ENCODE results near the gene AGMO. TPM values are rescaled to one million over a fixed set of nuclear protein-coding genes. Genes with fewer than 3 reads are reported as not detected.

AGMO gene
- total RNA-seq, 1 experiment from 2014 or later, result 0.77 TPM

DNA sequence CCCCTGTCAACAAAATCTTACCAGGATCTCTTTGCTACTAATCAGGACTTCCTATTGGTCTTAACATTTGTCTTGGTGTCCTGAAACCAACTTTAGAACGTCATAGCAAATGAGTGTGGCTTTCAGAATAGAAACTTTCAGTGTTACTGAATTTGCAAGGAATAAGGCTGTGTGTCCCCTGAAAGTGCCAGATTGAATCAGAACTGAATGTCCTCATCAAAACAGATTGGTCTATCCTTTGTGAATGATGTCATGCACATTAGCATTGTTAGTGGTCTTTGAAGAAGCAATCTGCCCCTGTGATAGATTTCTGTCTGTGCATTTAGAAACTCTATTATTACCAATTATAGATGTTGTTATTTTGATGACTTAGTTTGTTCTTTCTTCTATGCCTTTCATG lies 119.9 kb downstream of the AGMO start:
- ATAC-seq (no peak), DNase-seq (ENCODE audit: low spot score) (no peak)
- ChIA-PET CTCF (no interaction called here), POLR2A (no interaction called here)
- H3K4me1 Mint-ChIP-seq, result no peaks in the 10 kb centered on the region
- H3K27me3 Mint-ChIP-seq (ENCODE audit: low read depth), result no peaks in the 10 kb centered on the region
- no peaks in the 10 kb centered on the region for H3K36me3 Mint-ChIP-seq
- H3K9me3 Mint-ChIP-seq, result no peaks in the 10 kb centered on the region
- TF ChIP-seq OVOL2 (CRISPR knock-in tag; IDR thresholded peaks at IDR 0.05; ENCODE audit: borderline replicate concordance), result no peak
- H3K27ac Mint-ChIP-seq, result no peak overlapping the region
- no peak overlapping the region for H3K4me3 Mint-ChIP-seq

DNA sequence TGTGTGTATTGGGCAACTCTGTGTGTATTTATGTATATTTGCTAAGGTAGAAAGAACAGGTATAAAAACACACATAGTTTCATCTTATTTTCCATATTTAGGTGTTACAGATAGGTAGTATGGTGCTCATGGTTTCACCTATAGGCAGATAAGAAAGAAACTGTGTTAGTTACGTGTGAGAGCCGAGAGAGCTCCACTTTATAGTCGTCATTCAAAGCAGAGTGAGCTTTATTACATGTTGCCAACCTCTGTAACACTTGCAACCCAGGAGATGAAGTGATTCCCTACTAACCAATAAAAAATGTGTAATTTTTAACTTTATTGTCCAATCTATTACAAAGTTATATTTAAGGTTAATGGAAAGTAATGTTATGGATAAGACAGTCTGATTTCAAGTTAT lies 121.3 kb downstream of the AGMO start:
- Mint-ChIP-seq H3K36me3 (no peaks in the 10 kb centered on the region), H3K27me3 (ENCODE audit: low read depth) (no peaks in the 10 kb centered on the region), H3K9me3 (peaks cover 5% of the 10 kb centered on the region; the same call in 1 of the 2 replicates), H3K27ac (no peak overlapping the region), H3K4me3 (no peak overlapping the region), H3K4me1 (no peaks in the 10 kb centered on the region)
- CTCF ChIA-PET, result no interaction called here
- POLR2A ChIA-PET, result no interaction called here
- DNase-seq (ENCODE audit: low spot score) (no peak), ATAC-seq (no peak)
- TF ChIP-seq ZNF263 (CRISPR knock-in tag; IDR thresholded peaks at IDR 0.05; ENCODE audit: low read depth), result no peak
- TF ChIP-seq FOXP1 (CRISPR knock-in tag; IDR thresholded peaks at IDR 0.05; ENCODE audit: borderline replicate concordance), result no peak
- no peak for TF ChIP-seq HMGA2 (CRISPR knock-in tag; IDR thresholded peaks at IDR 0.05)
- TF ChIP-seq, protein P1, sequence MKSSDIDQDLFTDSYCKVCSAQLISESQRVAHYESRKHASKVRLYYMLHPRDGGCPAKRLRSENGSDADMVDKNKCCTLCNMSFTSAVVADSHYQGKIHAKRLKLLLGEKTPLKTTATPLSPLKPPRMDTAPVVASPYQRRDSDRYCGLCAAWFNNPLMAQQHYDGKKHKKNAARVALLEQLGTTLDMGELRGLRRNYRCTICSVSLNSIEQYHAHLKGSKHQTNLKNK (CRISPR knock-in tag; IDR thresholded peaks at IDR 0.05), result no peak
- TF ChIP-seq TEAD1 (CRISPR knock-in tag; IDR thresholded peaks at IDR 0.05), result no peak
- TF ChIP-seq SP1 (CRISPR knock-in tag; conservative IDR thresholded peaks at IDR 0.05), result no peak
- no peak for TF ChIP-seq CBFB (CRISPR knock-in tag; IDR thresholded peaks at IDR 0.05; ENCODE audit: low read depth)
- no peak for TF ChIP-seq KAT7 (CRISPR knock-in tag; IDR thresholded peaks at IDR 0.05; ENCODE audit: borderline replicate concordance)
- TF ChIP-seq ZNF219 (CRISPR knock-in tag; IDR thresholded peaks at IDR 0.05; ENCODE audit: borderline replicate concordance), result no peak

DNA sequence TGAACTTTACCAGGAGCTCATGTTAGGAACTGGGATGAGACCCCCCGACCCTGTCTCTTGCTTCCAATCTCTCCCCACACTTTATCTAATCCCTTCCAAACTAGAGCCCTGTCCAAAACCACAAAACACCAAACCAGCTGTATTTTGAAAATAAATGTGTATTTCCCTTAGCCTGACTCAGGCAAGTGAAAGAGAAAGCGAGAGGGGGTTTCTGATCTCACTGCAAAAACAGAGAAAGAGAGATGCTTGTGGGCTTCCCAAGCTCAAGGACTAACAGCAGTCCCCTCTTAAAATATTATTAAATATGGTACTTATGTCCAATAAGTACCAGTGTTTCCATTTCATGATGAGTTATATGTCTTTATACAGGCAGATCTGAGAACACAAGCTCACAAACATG lies 122.0 kb downstream of the AGMO start:
- no peak for DNase-seq (ENCODE audit: low spot score)
- Mint-ChIP-seq H3K4me3 (no peak overlapping the region), H3K9me3 (peaks cover 5% of the 10 kb centered on the region; the same call in 1 of the 2 replicates), H3K27ac (no peak overlapping the region), H3K36me3 (no peaks in the 10 kb centered on the region), H3K27me3 (ENCODE audit: low read depth) (no peaks in the 10 kb centered on the region), H3K4me1 (no peaks in the 10 kb centered on the region)
- CTCF ChIA-PET, result no interaction called here
- TF ChIP-seq, protein P2, sequence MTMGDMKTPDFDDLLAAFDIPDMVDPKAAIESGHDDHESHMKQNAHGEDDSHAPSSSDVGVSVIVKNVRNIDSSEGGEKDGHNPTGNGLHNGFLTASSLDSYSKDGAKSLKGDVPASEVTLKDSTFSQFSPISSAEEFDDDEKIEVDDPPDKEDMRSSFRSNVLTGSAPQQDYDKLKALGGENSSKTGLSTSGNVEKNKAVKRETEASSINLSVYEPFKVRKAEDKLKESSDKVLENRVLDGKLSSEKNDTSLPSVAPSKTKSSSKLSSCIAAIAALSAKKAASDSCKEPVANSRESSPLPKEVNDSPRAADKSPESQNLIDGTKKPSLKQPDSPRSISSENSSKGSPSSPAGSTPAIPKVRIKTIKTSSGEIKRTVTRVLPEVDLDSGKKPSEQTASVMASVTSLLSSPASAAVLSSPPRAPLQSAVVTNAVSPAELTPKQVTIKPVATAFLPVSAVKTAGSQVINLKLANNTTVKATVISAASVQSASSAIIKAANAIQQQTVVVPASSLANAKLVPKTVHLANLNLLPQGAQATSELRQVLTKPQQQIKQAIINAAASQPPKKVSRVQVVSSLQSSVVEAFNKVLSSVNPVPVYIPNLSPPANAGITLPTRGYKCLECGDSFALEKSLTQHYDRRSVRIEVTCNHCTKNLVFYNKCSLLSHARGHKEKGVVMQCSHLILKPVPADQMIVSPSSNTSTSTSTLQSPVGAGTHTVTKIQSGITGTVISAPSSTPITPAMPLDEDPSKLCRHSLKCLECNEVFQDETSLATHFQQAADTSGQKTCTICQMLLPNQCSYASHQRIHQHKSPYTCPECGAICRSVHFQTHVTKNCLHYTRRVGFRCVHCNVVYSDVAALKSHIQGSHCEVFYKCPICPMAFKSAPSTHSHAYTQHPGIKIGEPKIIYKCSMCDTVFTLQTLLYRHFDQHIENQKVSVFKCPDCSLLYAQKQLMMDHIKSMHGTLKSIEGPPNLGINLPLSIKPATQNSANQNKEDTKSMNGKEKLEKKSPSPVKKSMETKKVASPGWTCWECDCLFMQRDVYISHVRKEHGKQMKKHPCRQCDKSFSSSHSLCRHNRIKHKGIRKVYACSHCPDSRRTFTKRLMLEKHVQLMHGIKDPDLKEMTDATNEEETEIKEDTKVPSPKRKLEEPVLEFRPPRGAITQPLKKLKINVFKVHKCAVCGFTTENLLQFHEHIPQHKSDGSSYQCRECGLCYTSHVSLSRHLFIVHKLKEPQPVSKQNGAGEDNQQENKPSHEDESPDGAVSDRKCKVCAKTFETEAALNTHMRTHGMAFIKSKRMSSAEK (CRISPR knock-in tag; IDR thresholded peaks at IDR 0.05; ENCODE audit: borderline replicate concordance), result no peak
- TF ChIP-seq NFATC4 (CRISPR knock-in tag; IDR thresholded peaks at IDR 0.05) (no peak), CREB1 (CRISPR knock-in tag; IDR thresholded peaks at IDR 0.05) (no peak), KAT7 (CRISPR knock-in tag; IDR thresholded peaks at IDR 0.05; ENCODE audit: borderline replicate concordance) (no peak), MXD4 (CRISPR knock-in tag; IDR thresholded peaks at IDR 0.05; ENCODE audit: borderline replicate concordance) (no peak), GTF2I (CRISPR knock-in tag; conservative IDR thresholded peaks at IDR 0.05) (no peak), OVOL2 (CRISPR knock-in tag; IDR thresholded peaks at IDR 0.05; ENCODE audit: borderline replicate concordance) (no peak)
- TF ChIP-seq, protein P3, sequence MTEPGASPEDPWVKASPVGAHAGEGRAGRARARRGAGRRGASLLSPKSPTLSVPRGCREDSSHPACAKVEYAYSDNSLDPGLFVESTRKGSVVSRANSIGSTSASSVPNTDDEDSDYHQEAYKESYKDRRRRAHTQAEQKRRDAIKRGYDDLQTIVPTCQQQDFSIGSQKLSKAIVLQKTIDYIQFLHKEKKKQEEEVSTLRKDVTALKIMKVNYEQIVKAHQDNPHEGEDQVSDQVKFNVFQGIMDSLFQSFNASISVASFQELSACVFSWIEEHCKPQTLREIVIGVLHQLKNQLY (CRISPR knock-in tag; IDR thresholded peaks at IDR 0.05), result no peak
- TF ChIP-seq, protein P4, sequence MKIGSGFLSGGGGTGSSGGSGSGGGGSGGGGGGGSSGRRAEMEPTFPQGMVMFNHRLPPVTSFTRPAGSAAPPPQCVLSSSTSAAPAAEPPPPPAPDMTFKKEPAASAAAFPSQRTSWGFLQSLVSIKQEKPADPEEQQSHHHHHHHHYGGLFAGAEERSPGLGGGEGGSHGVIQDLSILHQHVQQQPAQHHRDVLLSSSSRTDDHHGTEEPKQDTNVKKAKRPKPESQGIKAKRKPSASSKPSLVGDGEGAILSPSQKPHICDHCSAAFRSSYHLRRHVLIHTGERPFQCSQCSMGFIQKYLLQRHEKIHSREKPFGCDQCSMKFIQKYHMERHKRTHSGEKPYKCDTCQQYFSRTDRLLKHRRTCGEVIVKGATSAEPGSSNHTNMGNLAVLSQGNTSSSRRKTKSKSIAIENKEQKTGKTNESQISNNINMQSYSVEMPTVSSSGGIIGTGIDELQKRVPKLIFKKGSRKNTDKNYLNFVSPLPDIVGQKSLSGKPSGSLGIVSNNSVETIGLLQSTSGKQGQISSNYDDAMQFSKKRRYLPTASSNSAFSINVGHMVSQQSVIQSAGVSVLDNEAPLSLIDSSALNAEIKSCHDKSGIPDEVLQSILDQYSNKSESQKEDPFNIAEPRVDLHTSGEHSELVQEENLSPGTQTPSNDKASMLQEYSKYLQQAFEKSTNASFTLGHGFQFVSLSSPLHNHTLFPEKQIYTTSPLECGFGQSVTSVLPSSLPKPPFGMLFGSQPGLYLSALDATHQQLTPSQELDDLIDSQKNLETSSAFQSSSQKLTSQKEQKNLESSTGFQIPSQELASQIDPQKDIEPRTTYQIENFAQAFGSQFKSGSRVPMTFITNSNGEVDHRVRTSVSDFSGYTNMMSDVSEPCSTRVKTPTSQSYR (CRISPR knock-in tag; IDR thresholded peaks at IDR 0.05), result no peak
- TF ChIP-seq, protein P5, sequence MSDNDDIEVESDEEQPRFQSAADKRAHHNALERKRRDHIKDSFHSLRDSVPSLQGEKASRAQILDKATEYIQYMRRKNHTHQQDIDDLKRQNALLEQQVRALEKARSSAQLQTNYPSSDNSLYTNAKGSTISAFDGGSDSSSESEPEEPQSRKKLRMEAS (CRISPR knock-in tag; IDR thresholded peaks at IDR 0.05), result no peak
- POLR2A ChIA-PET, result no interaction called here
- ATAC-seq, result no peak
